CD4-positive, CD25-positive, alpha-beta regulatory T cell (primary cell): ENCODE data around the gene COL4A6. TPM values are rescaled to one million over a fixed set of nuclear protein-coding genes. Genes with fewer than 3 reads are reported as not detected.

ENCODE experiments used
- ATAC-seq, 2 donors: fragments of 150-1000 bp; cut with Tn5 transposase; one replicate each; pipeline ENCODE4 v1.10.0; 2021; ENCODE audit warnings: low read depth in 2 of 2, moderate number of reproducible peaks in 2 of 2, moderate library complexity in 1 of 2
- DNase-seq, 3 donors: peaks; one replicate each; pipeline versions ENCODE4 v3.0.0 to v3.0.0-alpha.2; 2012 to 2022; ENCODE audit warnings: mixed read lengths in 1 of 3
- H3K27ac ChIP-seq: one replicate; pipeline ENCODE4 v1.7.0; 2013; ENCODE audit warnings: mild to moderate bottlenecking, low read length; ENCODE audit not compliant: insufficient read depth, poor library complexity, severe bottlenecking
- H3K27me3 ChIP-seq: one replicate; pipeline ENCODE4 v1.7.0; 2013; ENCODE audit warnings: low read length; ENCODE audit not compliant: control insufficient read depth, insufficient read depth
- H3K36me3 ChIP-seq: one replicate; pipeline ENCODE4 v1.7.0; 2013; ENCODE audit warnings: mild to moderate bottlenecking, low read length, moderate library complexity; ENCODE audit not compliant: control insufficient read depth, insufficient read depth
- H3K4me1 ChIP-seq: 2 replicates; pipeline ENCODE4 v1.7.0; 2013; ENCODE audit warnings: mild to moderate bottlenecking, low read length; ENCODE audit not compliant: insufficient read depth, control insufficient read depth, poor library complexity, severe bottlenecking
- H3K4me3 ChIP-seq: one replicate; pipeline ENCODE4 v1.7.0; 2013; ENCODE audit warnings: low read depth, mild to moderate bottlenecking, low read length, moderate library complexity
- H3K9me3 ChIP-seq, 2 experiments: 1 replicate in 1 of 2; 2 replicates in 1 of 2; pipeline ENCODE4 v1.7.0; 2013; ENCODE audit warnings: low read length in 2 of 2, mild to moderate bottlenecking in 1 of 2, moderate library complexity in 1 of 2; ENCODE audit not compliant: control insufficient read depth in 2 of 2
- H3K27ac Mint-ChIP-seq, 3 donors: one replicate each; pipeline ENCODE4 v1.8.0; 2020 to 2022; ENCODE audit warnings: mild to moderate bottlenecking in 3 of 3, mixed read lengths in 3 of 3, moderate library complexity in 2 of 3
- H3K27me3 Mint-ChIP-seq: one replicate; pipeline ENCODE4 v1.8.0; 2022; ENCODE audit warnings: mild to moderate bottlenecking, mixed read lengths
- H3K36me3 Mint-ChIP-seq: one replicate; pipeline ENCODE4 v1.8.0; 2020; ENCODE audit warnings: mixed read lengths
- H3K4me1 Mint-ChIP-seq, 4 donors: one replicate each; pipeline ENCODE4 v1.8.0; 2020 to 2022; ENCODE audit warnings: mixed read lengths in 4 of 4, mild to moderate bottlenecking in 1 of 4
- H3K4me3 Mint-ChIP-seq, 4 donors: one replicate each; pipeline ENCODE4 v1.8.0; 2020 to 2022; ENCODE audit warnings: mild to moderate bottlenecking in 4 of 4, mixed read lengths in 4 of 4, moderate library complexity in 3 of 4
- H3K9me3 Mint-ChIP-seq, 7 donors: one replicate each; pipeline ENCODE4 v1.8.0; 2020 to 2022; ENCODE audit warnings: mixed read lengths in 7 of 7, mild to moderate bottlenecking in 3 of 7, moderate library complexity in 2 of 7
- polyA plus RNA-seq, 4 donors: library from polyadenylated mRNA; unstranded; fragments of 300-500 nt; fragmentation: Illumina TruSeq; gene quantifications; one replicate each; pipeline ENCODE4 v1.2.3, GENCODE V29; 2021
- total RNA-seq: library from RNA; stranded (reverse); gene quantifications from one replicate; pipeline ENCODE4 v1.2.3, GENCODE V29; 2022

Gene COL4A6
- total and polyA plus RNA-seq, 5 donors from 2014 or later: not detected

DNA sequence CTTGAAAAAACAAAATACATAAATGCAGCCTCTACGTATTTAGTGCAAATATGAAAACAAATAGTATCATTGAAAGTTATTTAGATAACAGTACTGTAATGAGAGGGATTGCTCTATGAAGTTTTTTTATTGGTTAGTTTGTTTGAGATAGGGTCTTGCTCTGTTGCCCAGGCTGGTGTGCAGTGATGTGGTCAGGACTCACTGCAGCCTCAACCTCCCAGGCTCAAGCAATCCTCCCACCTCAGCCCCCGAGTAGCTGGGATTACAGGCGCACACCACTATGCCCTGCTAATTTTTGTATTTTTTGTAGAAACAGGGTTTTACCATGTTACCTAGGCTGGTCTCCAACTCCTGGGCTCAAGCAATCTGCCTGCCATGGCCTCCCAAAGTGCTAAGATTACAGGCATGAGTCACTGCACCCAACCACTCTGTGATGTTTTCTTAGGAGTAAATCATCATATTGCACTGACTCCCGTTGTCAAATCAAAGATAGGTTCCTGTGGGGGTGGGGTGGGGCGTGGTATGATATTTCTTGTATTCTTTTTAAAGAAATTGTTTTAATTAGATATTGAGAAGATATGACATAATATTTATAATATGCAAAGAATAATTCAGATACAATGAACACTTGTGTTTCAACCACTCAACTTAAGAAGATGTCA lies 270.9 kb downstream of the COL4A6 start:
- Mint-ChIP-seq H3K4me1 (no peaks in the 10 kb centered on the region), H3K36me3 (no peaks in the 10 kb centered on the region), H3K27ac (no peak overlapping the region), H3K4me3 (no peak overlapping the region), H3K9me3 (no peaks in the 10 kb centered on the region), H3K27me3 (no peaks in the 10 kb centered on the region)
- no peaks in the 10 kb centered on the region for H3K4me1 ChIP-seq
- no peak for ATAC-seq
- no peak for DNase-seq
- H3K27me3 ChIP-seq: no peaks in the 10 kb centered on the region
- H3K27ac ChIP-seq: no peak overlapping the region
- H3K36me3 ChIP-seq: no peaks in the 10 kb centered on the region
- H3K4me3 ChIP-seq: no peak overlapping the region
- H3K9me3 ChIP-seq: no peaks in the 10 kb centered on the region

GRCh38 chrX:108165383-108166111 lies 272.7 kb downstream of the COL4A6 start:
- Histone ChIP-seq H3K27ac (no peak overlapping the region), H3K36me3 (no peaks in the 10 kb centered on the region), H3K27me3 (no peaks in the 10 kb centered on the region), H3K4me3 (no peak overlapping the region), H3K9me3 (no peaks in the 10 kb centered on the region), H3K4me1 (no peaks in the 10 kb centered on the region)
- no peak overlapping the region for H3K4me3 Mint-ChIP-seq
- no peaks in the 10 kb centered on the region for H3K4me1 Mint-ChIP-seq
- no peak overlapping the region for H3K27ac Mint-ChIP-seq
- ATAC-seq (no peak), DNase-seq (no peak)
- no peaks in the 10 kb centered on the region for H3K36me3 Mint-ChIP-seq
- H3K9me3 Mint-ChIP-seq: no peaks in the 10 kb centered on the region
- H3K27me3 Mint-ChIP-seq: no peaks in the 10 kb centered on the region

DNA sequence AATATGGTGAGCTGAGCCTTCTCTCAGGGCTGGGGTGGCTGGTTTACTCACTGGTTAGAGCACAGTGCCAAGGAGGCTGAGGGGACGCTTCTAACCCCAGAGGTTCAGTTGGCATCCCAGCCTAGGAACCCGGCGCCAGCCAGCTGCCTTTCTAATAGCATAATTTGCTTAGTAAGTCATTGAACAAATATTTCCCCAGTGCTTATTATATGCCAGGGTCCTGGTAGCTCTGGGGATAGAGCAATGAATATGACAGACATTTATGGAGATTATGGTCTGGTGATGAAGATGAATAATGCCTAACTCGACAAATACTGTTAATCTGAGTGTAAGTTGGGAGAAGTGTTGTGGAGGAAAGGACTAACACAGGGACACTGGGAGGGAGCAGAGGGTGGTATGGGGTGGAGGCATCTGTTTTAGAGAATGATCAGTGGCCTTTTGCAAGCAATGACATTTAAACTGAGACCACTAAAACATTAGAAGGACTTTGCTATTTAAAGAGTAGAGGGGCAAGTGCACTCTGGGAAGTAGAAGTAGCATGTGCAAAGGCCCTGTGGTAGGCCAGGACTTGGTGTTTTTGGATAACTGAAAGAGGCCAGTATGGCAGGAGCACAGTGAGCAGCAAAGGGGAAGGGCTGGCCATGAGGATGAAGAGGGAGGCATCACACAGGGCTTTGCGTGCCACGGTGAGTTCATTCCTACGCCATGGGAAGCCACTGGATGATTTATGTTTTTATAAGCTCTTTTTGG lies 274.7 kb downstream of the COL4A6 start:
- Mint-ChIP-seq H3K9me3 (peaks cover 0 to 2% (median 0%) of the 10 kb centered on the region in 7 donors), H3K4me3 (no peak overlapping the region), H3K4me1 (no peaks in the 10 kb centered on the region), H3K27ac (no peak overlapping the region), H3K36me3 (no peaks in the 10 kb centered on the region), H3K27me3 (no peaks in the 10 kb centered on the region)
- no peaks in the 10 kb centered on the region for H3K4me1 ChIP-seq
- no peaks in the 10 kb centered on the region for H3K27me3 ChIP-seq
- no peak for ATAC-seq
- H3K4me3 ChIP-seq: no peak overlapping the region
- no peaks in the 10 kb centered on the region for H3K9me3 ChIP-seq
- DNase-seq: no peak
- H3K27ac ChIP-seq: no peak overlapping the region
- H3K36me3 ChIP-seq: no peaks in the 10 kb centered on the region

GRCh38 chrX:108162265-108162664 lies 276.0 kb downstream of the COL4A6 start:
- Mint-ChIP-seq H3K36me3 (no peaks in the 10 kb centered on the region), H3K4me3 (no peak overlapping the region)

GRCh38 chrX:108160309-108160708 lies 277.9 kb downstream of the COL4A6 start:
- peaks cover 5% of the 10 kb centered on the region for H3K36me3 Mint-ChIP-seq

More at GRCh38 chrX:108162265-108162664, 276.0 kb downstream of the COL4A6 start:
- no peak for DNase-seq
- H3K4me1 ChIP-seq: no peaks in the 10 kb centered on the region
- no peak for ATAC-seq
- H3K27me3 ChIP-seq: no peaks in the 10 kb centered on the region
- H3K27ac Mint-ChIP-seq: no peak overlapping the region
- no peaks in the 10 kb centered on the region for H3K9me3 ChIP-seq
- H3K9me3 Mint-ChIP-seq: peaks cover 0 to 2% (median 0%) of the 10 kb centered on the region in 7 donors
- no peaks in the 10 kb centered on the region for H3K27me3 Mint-ChIP-seq
- no peaks in the 10 kb centered on the region for H3K36me3 ChIP-seq
- H3K4me1 Mint-ChIP-seq: no peaks in the 10 kb centered on the region
- H3K27ac ChIP-seq: no peak overlapping the region
- no peak overlapping the region for H3K4me3 ChIP-seq

GRCh38 chrX:108159028-108159670 lies 279.1 kb downstream of the COL4A6 start:
- Histone ChIP-seq H3K36me3 (no peaks in the 10 kb centered on the region), H3K9me3 (no peaks in the 10 kb centered on the region), H3K4me1 (no peaks in the 10 kb centered on the region), H3K27me3 (no peaks in the 10 kb centered on the region), H3K27ac (no peak overlapping the region), H3K4me3 (no peak overlapping the region)
- Mint-ChIP-seq H3K9me3 (peaks cover 0 to 2% (median 0%) of the 10 kb centered on the region in 7 donors), H3K36me3 (peaks cover 5% of the 10 kb centered on the region), H3K4me3 (no peak overlapping the region), H3K4me1 (no peaks in the 10 kb centered on the region), H3K27me3 (no peaks in the 10 kb centered on the region), H3K27ac (no peak overlapping the region)
- ATAC-seq (no peak), DNase-seq (no peak)

More at GRCh38 chrX:108160309-108160708, 277.9 kb downstream of the COL4A6 start:
- Histone ChIP-seq H3K27me3 (no peaks in the 10 kb centered on the region), H3K36me3 (no peaks in the 10 kb centered on the region), H3K27ac (no peak overlapping the region), H3K9me3 (no peaks in the 10 kb centered on the region), H3K4me3 (no peak overlapping the region), H3K4me1 (no peaks in the 10 kb centered on the region)
- ATAC-seq (no peak), DNase-seq (no peak)
- Mint-ChIP-seq H3K9me3 (peaks cover 0 to 2% (median 0%) of the 10 kb centered on the region in 7 donors), H3K27ac (no peak overlapping the region), H3K27me3 (no peaks in the 10 kb centered on the region), H3K4me3 (no peak overlapping the region), H3K4me1 (no peaks in the 10 kb centered on the region)

DNA sequence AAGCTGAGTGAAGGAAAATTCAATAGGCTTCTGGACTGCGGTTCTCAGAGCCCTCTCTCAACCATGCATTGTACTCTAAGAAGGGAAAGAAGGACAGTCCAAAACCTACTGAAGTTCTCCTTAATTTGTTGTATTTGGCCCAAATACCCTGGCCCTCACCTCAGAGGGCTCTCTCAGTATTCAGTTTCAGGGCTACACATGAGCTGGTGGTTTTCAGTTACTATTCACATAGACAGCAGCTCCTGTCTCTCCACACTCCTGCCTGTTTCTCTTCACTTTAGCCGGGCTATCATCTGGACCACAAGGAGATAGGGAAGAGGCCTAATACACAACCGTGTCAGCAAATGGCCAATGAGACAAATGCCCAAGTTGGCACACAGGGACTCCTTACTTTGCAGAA lies 280.6 kb downstream of the COL4A6 start:
- DNase-seq (no peak), ATAC-seq (no peak)
- H3K27me3 Mint-ChIP-seq: no peaks in the 10 kb centered on the region
- peaks cover 5% of the 10 kb centered on the region for H3K36me3 ChIP-seq
- H3K4me3 Mint-ChIP-seq: no peak overlapping the region
- H3K27me3 ChIP-seq: no peaks in the 10 kb centered on the region
- no peak overlapping the region for H3K27ac Mint-ChIP-seq
- no peak overlapping the region for H3K4me3 ChIP-seq
- no peaks in the 10 kb centered on the region for H3K4me1 Mint-ChIP-seq
- peaks cover 5% of the 10 kb centered on the region for H3K36me3 Mint-ChIP-seq
- no peaks in the 10 kb centered on the region for H3K4me1 ChIP-seq
- peaks cover 0 to 2% (median 0%) of the 10 kb centered on the region in 7 donors for H3K9me3 Mint-ChIP-seq
- no peak overlapping the region for H3K27ac ChIP-seq
- no peaks in the 10 kb centered on the region for H3K9me3 ChIP-seq
